HG03064 (cell line): ENCODE measurements around the gene GPR132.
"Not testable (repeated sequence)": the region's sequence is repeated elsewhere in the genome, so short reads cannot be mapped to it uniquely, and the experiment has no call there.

Source experiments
- ATAC-seq: cut with Tn5 transposase; IDR thresholded peaks from one replicate; pipeline ENCODE4 v1.9.1; 2021; ENCODE audit warnings: low read depth; ENCODE audit not compliant: unreplicated experiment

GPR132 gene, protein sequence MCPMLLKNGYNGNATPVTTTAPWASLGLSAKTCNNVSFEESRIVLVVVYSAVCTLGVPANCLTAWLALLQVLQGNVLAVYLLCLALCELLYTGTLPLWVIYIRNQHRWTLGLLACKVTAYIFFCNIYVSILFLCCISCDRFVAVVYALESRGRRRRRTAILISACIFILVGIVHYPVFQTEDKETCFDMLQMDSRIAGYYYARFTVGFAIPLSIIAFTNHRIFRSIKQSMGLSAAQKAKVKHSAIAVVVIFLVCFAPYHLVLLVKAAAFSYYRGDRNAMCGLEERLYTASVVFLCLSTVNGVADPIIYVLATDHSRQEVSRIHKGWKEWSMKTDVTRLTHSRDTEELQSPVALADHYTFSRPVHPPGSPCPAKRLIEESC

DNA sequence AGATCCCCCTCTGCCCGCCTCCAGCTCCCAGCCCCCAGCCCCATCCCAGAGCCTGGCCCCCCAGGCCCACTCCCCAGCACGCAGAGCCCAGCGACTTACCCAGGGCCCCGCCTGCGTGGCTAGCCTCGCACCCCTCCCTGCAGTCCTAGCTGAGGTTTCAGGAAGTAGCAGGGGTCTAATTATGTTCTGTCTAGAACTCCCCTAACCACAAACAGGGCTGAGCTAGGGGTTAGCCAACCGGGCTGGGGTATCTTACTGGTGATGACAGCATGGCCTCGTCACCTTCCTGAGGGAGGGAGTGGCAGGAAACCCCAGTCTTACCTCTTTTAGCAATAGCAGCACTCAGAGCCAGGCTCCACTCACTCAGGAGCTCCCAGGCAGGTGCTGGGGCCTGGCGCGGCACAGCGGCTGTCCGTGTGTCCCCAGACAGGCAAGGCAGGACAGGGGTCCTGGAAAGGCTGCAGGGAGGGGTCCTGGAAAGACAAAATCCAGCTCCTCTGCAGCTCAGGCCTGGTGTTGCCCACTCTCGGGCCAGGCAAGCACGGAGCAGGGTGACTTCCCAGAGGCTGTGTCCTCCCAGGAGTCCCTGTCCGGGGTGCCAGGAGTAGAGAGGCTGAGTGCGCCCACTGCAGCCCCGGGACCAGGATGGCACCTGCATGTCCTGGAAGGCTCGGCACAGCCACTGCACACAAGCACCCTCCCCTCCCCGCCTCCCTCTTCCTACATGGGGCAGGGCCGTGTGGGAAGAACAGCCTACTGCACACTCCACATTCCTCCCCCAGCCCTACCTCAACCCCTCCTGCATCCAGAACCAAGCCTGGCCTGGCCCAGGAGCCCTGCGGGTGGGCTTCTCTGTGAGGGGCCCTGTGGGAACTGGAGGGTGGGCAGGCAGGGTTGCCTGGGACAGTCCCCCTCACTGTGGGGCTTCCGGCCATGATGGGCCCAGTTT lies at the start of gene GPR132:
TSS of gene GPR132 (minus strand) at position 151 of the 949 bp plus-strand sequence. CDS start 10,010 bp downstream, outside the sequence.
- no peak for ATAC-seq

DNA sequence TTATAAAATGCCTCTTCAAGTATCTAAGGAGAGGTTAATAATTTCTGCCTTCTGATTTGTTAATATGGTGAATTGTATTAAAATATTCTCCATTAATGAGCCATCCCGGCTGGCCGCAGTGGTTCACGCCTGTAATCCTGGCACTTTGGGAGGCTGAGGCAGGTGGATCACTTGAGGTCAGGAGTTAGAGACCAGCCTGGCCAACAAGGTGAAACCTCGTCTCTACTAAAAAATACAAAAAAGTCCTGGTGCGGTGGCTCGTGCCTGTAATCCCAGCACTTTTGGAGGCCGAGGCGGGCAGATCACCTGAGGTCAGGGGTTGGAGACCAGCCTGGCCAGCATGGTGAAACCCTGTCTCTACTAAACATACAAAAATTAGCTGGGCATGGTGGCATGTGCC lies 44.0 kb upstream of the GPR132 start:
- ATAC-seq: not testable (repeated sequence)

DNA sequence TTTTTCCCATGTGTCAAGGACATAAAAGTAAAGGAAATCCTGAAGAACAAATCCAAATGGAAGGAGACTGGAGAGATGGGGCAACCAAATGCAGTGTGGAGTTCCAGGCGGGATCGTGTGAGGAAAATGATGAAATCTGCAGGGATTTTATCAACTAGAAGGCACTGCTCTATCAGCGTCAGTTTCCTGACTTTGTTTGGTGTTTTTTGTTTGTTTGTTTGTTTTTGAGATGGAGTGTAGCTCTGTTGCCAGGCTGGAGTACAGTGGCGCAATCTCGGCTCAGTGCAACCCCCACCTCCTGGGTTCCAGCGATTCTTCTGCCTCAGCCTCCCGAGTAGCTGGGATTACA lies 43.3 kb upstream of the GPR132 start:
- no peak for ATAC-seq

DNA sequence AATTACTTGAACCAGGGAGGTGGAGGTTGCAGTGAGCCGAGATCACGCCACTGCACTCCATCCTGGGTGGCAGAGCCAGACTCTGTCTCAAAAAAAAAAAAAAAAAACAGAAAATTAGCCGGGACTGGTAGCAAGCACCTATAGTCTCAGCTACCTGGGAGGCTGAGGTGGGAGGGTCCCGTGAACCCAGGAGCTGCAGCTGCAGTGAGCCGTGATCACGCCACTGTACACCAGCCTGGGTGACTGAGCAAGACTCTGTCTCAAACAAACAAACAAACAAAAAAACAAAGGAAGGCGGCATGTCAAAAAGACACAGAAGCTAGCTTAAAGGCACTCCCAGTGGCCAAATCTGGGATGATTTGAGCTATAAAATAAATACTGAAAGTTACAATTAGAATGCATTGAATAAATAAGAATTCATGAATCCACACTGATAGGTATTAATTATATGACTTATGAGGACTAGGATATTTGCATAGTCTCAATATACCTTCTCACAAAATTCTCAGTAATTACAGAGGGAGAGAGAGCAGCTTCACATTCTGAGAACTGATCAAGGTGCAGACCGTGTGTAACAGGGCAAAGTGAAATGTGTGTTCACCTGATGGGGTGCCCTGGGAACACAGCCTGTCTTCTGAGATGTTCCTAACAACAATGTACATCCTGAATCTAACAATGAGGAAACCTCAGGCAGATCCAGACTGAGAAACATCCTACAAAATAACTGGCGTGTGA lies 42.7 kb upstream of the GPR132 start:
- ATAC-seq: no peak

DNA sequence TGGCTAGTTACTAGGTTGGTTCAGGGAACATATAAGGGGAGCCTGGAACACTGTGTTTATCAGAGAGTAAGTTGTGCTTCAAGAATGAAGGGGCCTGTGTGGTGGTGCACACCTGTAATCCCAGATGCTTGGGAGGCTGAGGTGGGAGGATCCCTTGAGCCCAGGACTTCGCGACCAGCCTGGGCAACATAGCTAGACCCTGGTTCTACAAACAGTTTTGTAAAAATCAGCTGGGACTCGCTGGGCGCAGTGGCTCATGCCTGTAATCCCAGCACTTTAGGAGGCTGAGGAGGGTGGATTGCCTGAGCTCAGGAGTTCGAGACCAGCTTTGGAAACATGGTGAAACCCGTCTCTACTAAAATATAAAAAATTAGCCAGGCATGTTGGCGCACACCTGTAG lies 42.1 kb upstream of the GPR132 start:
- ATAC-seq: no peak

DNA sequence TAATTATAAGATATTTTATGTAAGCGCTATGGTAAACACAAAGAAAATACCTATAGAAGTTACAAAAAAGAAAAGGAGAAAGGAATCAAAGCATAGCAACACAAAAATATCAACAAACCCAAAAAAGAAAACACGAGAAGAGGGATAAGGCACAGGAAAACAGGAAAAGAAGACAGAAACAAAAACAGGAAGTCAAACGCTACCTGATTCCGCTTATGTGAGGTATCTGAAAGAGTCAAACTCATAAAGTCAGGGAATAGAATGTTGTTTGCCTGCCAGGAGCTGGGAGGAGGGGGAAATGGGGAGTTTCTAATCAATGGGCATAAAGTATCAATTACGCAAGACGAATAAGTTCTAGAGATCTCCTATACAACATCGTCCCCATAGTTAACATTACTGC lies 39.9 kb upstream of the GPR132 start:
- no peak for ATAC-seq

DNA sequence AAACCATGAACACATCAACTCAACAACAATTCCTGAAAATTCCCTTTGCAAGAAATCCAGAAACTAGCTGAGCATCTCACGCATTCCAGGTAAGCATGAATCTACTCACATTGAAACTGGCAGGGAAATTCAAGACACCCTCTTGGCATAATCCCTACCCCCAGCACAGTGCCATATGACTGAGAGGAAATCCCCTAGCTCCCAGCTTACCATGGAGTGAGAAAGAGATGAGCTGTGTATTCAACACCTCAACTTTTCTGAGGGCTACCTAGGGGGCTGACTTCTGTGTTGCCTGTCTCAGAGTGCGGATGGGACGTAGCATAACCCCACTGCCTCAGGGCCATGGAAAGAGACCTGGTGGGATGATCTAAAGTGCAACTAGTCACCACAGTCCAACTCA lies 37.7 kb upstream of the GPR132 start:
- no peak for ATAC-seq

DNA sequence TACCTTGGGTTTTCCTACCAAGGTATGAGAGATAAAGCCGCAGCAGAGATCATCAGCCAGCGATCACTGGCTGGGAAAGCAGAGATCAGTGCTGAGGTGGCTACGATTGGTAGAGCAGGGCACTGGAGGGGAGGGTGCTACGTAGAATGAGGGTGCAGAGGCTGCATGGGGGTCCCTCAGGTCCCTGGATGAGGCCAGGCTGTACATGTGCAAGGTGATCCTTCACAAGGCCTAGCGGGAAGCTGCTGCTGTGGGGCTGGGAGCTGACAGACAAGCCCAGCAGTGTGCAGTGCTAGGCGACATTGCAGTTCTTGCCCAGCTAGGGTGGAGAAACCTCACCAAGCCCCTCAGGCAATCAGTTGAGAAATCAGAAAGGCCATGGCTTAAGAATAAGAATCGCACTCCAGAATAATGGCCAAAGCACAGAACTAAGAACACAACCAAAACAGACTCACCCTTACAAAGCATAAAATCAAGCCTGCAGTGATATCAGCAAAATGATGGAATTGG lies 37.2 kb upstream of the GPR132 start:
- ATAC-seq: no peak

DNA sequence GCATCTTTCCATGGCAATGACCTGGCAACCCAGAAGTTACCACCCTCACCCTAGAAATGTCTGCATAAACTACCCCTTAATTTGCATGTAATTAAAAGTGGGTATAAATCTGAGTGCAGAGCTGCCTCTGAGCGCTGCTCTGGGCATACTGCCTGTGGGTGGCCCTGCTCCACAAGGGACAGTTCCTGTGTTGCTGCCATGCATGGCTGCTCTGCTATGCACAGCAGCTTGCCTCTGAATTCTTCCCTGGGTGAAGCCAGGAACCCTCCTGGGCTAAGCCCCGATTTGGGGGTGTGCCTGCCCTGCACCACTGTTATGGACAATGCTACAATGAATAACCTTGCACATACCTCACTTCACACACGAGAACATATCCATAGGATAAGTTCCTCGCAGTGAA lies 35.7 kb upstream of the GPR132 start:
- ATAC-seq: no peak

DNA sequence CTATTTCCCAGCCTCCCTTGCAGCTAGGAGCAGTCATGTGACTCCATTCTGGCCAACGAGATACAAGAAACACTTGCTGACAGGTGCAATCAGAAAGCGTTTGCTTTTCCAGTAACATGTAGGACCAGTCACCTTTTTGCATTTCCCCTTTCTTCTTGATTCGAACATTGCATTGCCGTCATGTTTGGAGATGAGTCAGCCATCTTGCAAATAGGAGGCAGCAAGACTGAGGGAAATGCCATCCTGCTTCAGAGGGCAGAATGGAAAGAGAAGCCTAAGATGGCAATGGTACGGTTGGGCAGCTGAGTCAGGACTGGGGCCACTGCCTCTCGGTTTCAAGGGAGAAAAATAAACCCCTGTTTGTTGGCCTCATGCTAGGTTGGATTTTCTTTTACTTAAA lies 34.5 kb upstream of the GPR132 start:
- no peak for ATAC-seq

DNA sequence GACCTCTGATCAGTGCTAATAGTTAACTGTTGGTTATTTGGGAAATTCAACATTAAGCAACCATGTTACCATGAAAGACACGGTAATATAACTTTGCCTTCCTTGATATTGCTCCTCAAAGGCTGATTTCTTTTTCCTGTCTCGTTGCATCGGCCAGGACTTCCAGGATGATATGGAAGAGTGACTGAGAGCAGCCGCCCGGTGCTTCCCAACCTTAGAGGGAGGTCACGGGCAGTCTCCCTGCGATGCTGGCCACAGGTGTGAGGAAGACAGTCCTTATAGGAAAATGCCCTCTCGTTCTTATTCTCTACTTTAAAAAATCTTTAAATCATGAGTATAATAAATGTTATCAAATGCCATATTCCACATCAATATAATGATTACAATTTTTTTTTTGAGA lies 33.1 kb upstream of the GPR132 start:
- ATAC-seq: no peak

DNA sequence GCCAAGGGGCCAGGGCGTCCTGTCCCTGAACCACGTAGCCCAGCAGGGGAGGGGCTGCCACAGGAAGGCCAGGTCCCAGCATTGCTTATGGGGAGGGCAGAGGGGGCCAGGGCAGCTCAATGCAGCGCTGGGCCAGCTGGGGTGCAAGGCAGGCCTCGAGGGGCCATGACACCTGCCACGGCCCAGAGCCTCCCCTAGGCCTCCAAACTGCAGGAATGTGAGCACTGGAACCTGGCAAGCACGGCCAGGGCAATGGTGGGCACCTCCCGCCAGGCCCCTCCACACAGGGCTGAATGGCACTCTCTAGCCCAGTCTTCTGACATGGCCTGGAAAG lies 32.5 kb upstream of the GPR132 start:
- no peak for ATAC-seq

DNA sequence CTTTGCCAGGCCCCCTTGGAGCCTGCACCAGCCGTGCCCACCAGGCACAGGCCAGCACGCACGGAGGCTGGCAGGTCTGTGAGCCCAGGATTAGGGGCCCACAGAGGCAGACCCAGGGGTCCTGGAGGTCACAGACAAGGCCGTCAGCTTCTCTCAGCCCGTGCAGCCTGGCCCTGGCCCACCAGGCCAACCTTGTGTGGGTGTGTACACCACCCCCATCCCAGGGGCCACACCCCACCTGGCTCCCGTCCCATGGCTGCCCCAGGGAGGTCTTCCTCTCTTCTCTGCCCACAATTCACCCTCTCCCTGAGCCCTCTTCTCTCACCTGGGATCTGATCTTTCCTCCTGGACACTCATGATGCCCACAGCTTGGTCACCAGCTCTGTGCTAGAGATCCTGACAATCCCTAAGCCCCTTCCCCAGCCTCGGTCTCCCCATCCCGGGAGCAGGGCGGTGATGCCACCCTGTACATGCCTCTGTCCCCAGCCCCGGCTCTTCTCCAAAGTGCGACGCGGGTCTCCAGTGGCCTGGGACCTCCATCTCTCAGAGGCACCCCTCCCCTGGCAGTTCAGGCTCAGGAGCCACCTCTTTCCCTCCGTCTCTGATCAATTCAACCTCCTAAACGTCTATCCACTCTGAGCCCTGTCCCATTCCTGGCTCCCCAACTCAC lies 31.1 kb upstream of the GPR132 start:
- no peak for ATAC-seq

DNA sequence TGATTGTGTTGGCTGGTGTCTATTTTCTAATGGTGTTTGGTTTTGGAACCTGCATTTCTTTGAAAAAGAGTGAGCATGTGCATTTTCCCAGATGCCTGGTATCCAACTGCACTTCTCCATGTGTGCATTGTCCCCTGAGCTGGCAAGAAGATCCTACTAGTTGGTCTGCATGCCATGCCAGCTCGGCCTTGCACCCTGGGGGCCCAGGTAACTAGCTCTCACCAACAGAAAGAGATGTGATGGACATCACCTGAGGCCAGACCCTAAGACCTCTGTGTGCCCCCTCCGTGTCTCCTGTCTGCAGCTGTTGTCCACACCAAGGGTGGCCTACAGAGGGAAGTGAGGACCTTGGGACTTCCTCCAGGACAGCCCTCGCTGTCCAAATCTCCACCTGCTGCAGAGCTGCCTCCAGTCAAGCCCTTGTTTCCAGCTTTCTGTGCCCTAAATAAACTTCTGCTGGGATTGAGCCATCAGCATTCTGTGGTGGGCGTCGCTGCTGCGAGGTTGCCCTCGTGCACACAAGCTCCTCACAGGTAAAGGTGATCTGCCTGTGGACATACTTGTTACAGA lies 30.1 kb upstream of the GPR132 start:
- no peak for ATAC-seq

DNA sequence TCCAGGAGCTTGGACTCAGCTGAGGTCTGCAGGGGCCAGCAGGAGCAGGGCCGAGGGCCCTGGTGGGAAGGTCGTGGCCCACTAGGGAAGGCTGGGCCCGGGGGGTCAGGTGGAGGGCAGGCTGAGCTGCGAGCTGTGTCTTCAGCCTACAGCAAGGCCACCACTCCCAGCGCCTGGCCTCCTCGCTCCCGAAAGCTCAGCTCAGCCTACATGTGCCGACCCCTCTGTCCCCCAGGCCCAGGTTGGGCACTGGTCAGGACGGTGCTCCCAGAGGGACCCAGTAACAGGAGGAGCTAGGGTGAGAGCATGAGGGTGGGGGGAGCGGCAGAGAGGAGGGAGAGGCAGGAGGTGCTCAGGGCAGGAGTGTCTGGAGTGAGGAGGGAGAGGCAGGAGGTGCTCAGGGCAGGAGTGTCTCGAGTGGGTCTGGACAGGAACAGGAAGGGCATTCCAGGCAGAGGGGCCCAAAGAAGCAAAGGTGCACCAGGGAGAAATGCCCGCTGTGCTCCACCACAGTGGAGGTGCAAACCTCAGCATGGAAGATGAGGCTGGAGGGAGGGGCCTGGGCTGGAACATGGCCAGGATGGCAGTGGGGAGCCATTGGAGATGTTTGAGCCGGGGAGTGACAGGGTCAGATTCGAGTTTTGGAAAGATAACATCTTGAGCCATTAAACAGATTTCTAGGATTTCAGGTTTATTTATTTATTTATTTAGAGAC lies 29.1 kb upstream of the GPR132 start:
- ATAC-seq: no peak

DNA sequence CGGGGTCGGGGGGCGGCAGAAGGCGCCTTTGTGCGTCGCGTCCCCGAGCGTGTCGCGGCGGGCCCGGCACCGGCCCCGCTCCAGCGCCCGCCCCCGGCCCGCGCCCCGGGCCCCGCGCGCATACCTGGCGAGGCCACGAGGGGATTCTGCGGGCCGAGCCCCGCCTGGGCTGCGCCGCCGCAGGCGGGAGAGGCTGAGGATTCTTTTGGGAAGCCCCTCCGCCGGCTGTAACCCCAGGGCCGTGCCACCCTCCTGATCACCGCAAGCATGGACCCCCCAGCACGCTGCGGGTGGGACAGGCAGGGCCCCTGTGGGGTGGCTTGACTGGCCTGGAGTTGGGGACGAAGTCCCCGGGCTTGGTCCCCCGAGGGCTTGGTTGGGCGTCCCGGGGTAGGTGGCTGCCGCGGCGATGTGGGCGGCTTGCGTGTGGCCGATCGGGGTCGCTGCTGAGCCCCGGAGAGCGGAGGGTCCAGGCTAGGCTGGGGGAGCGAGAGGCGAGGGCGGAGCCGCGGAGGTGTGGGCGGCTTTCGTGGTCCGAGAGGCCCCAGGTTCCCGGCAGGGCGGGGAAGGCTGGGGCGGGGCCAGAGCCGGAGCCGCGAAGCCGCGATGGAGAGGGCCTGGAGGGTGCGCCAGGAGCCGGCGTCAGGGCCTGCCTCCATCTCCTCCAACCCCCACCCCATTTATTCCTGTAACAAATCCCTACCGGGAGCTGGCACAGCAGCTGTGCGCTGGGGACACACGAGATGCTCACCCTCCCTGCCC lies 28.4 kb upstream of the GPR132 start:
- peak; percentile 57 for ATAC-seq

DNA sequence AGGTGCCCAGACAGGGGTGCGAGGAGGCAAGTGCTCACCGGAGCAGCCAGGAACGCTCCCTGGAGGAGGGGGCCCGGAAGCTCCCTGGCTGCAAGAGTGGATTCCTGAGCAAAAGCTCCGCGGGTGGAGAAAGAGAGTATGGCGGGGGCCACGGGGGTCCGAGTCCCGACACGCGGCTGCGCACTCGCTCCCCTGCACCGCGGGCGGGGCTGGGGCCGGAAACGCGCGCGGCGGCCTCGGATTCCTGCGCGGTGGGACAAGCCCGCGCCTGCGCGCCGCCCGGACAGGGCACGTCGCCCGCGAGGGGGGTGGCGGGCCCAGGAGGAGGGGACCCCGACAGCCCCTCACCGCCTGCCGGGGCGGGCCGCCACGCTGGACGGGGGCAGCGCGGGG lies 27.8 kb upstream of the GPR132 start:
- no peak for ATAC-seq

DNA sequence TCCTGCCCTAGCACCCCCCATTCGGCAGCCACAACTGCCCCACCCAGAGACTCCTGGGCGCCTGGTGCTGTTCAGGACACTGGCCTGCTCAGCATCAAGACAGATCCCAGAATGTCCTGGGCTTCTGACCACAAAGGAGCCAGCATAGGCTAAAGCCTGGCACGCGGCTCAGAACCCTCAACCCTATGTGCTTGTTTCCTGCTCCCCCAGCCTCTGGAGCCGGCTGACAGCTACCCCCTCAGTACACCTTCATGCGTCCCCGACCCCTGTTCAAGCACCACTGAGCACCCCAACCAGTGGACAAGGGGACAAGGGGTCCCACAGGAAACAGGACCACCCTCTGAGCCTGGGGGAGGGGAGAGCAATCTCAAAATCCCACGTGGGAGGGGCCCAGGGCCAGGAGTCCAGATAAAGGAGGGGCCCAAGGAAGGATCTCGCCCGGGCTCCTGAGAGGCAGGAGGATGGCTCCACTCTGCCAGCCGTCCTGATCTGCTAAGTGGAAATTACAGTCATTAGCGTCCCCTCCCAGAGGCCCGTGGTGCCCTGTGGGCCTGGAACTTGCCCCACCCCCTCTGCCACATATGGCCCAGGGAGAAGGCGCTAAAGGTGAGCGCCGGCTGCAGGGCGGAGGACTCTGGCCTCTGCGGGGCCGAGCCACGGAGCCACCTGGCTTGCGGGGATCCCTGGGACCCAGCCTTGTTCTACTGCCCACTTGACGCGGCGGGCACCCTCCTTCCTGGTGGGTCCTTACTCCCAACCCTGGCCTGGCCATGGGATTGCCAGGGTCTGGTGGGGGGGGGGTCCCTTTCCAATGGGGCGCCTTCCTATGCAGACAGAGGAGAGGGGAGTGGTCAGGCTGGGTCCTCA lies 27.2 kb upstream of the GPR132 start:
- no peak for ATAC-seq
